ENCODE results near the gene ENTPD8.

Gene ENTPD8

GRCh38 chr9:137392232-137393007, 48.7 kb downstream of the ENTPD8 start:
- no peak for DNase-seq

- no peak for DNase-seq
These were observed 49.8 kb downstream of the ENTPD8 start for GRCh38 chr9:137391411-137391754.

GRCh38 chr9:137390553-137391410, 50.4 kb downstream of the ENTPD8 start:
- no peak for DNase-seq

- no peak for DNase-seq
These were observed 51.8 kb downstream of the ENTPD8 start for GRCh38 chr9:137389428-137389746.

- DNase-seq, result no peak
These were observed 52.3 kb downstream of the ENTPD8 start for GRCh38 chr9:137388589-137389427.

- no peak for DNase-seq
These were observed 53.1 kb downstream of the ENTPD8 start for GRCh38 chr9:137387891-137388560.

GRCh38 chr9:137387114-137387890, 53.9 kb downstream of the ENTPD8 start:
- DNase-seq, result peak; percentile 70

- peak; percentile 34 for DNase-seq
These were observed 54.5 kb downstream of the ENTPD8 start for GRCh38 chr9:137386507-137387113.

- DNase-seq, result no peak
These were observed 56.0 kb downstream of the ENTPD8 start for GRCh38 chr9:137385061-137385655.
